ENCODE measurements around the gene MTHFD1L.

The MTHFD1L gene

DNA sequence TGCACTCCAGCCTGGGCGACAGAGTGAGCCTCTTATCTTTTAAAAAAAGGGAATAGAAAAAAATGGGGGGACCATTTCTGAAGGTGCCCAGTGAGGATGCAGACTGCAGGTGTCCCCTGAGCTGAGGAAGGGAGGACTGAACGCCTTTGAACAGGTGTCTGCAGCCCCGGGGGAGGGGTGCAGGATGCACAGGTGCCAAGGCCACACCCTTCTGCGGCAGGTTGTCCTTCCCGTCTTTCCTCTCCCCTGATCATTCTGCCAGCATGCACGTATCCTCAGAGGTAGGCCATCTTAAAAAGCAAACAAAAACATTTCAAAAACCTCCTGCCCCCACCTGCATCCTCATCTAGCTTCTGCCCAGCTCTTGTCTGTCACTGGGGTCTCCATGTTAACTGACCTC lies 101.3 kb downstream of the MTHFD1L start:
- Histone ChIP-seq H3K4me1 (no peaks in the 10 kb centered on the region), H3K36me3 (peaks cover 11% of the 10 kb centered on the region), H3K27me3 (no peaks in the 10 kb centered on the region), H3K9me3 (no peaks in the 10 kb centered on the region), H3K4me3 (ENCODE audit: low read depth, low read length) (no peak overlapping the region)
- no peak for DNase-seq
- TF ChIP-seq, protein P1, sequence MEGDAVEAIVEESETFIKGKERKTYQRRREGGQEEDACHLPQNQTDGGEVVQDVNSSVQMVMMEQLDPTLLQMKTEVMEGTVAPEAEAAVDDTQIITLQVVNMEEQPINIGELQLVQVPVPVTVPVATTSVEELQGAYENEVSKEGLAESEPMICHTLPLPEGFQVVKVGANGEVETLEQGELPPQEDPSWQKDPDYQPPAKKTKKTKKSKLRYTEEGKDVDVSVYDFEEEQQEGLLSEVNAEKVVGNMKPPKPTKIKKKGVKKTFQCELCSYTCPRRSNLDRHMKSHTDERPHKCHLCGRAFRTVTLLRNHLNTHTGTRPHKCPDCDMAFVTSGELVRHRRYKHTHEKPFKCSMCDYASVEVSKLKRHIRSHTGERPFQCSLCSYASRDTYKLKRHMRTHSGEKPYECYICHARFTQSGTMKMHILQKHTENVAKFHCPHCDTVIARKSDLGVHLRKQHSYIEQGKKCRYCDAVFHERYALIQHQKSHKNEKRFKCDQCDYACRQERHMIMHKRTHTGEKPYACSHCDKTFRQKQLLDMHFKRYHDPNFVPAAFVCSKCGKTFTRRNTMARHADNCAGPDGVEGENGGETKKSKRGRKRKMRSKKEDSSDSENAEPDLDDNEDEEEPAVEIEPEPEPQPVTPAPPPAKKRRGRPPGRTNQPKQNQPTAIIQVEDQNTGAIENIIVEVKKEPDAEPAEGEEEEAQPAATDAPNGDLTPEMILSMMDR (IDR thresholded peaks at IDR 0.05; ENCODE audit: low read depth, low read length) = no peak

DNA sequence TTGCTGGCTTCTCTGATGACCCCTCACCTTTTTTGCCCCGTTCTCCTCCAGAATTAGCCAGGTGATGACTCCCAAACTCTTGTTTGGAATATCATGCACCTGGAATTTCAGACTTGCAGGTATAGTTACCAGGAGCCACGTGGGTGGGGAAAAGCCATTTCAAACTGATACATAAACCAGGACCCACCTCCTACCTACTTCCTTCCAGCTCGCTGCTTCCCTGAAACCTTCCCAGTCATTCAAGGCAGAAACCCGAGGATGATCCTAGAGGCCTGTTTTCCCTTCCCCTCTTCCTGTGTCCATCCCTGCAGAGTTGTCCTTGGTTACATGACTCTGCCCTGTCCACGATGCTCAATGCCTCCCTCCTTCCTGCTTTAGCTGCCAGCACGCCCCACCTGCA lies 101.9 kb downstream of the MTHFD1L start:
- Histone ChIP-seq H3K36me3 (peaks cover 15% of the 10 kb centered on the region), H3K27me3 (no peaks in the 10 kb centered on the region), H3K4me1 (no peaks in the 10 kb centered on the region), H3K4me3 (ENCODE audit: low read depth, low read length) (no peak overlapping the region), H3K9me3 (no peaks in the 10 kb centered on the region)
- TF ChIP-seq, protein P1 (IDR thresholded peaks at IDR 0.05; ENCODE audit: low read depth, low read length) = no peak
- DNase-seq = no peak

DNA sequence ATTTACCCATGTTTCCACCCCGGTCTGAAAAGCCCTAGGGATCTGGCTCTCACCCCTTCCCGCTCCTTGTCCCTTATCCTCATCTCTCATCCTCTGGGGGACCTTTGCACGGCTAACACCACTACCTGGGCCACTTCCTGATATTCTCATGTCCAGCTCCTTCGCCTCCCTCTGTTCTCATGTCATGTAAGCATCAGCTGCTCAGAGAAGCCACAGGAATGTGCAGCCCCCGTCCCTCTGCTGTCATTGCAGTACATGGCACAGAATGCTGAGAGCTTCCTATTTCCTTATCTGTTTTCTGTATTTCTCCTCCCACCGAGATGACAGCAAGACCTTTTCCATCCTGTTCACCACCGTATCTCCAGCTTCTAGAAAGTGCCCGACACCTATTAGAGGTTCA lies 102.4 kb downstream of the MTHFD1L start:
- H3K4me3 ChIP-seq (ENCODE audit: low read depth, low read length) = no peak overlapping the region
- H3K9me3 ChIP-seq = no peaks in the 10 kb centered on the region
- TF ChIP-seq, protein P1 (IDR thresholded peaks at IDR 0.05; ENCODE audit: low read depth, low read length) = no peak
- H3K36me3 ChIP-seq = peaks cover 15% of the 10 kb centered on the region
- no peaks in the 10 kb centered on the region for H3K27me3 ChIP-seq
- H3K4me1 ChIP-seq = no peaks in the 10 kb centered on the region
- no peak for DNase-seq

DNA sequence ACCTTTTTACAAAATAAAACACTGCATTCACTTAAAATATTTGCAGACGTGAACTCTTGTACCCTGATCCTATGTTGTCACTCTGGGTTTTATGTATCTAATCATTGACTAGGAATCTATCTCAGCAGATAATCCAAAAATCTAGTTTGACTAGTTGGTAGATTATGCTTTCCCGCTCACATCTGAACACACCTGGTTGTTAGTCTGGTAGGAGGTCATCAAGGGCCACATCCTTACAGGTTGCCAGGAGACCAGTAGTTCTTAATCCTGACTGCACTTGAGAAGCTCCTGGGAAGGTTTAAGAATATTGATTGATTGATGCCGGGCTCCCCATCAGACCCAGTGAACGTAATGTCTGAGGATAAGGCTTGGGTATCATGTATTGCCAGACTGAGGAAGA lies 104.4 kb downstream of the MTHFD1L start:
- Histone ChIP-seq H3K27me3 (no peaks in the 10 kb centered on the region), H3K4me1 (no peaks in the 10 kb centered on the region), H3K36me3 (peaks cover 26% of the 10 kb centered on the region), H3K9me3 (no peaks in the 10 kb centered on the region), H3K4me3 (ENCODE audit: low read depth, low read length) (no peak overlapping the region)
- no peak for DNase-seq
- TF ChIP-seq, protein P1 (IDR thresholded peaks at IDR 0.05; ENCODE audit: low read depth, low read length) = no peak

DNA sequence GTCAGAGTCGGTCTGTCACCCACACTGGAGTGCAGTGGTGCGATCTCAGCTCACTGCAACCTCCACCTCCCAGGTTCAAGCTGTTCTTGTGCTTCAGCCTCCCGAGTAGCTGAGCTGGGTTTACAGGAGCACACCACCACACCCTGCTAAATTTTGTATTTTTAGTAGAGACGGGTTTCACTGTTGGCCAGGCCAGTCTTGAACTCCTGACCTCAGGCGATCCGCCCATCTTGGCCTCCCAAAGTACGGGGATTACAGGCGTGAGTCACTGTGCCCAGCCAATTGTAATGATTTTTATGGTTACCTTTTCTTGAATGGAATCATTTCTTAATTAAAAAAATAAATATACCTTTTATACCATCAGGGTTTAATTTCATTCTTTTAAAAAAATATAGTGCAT lies 105.7 kb downstream of the MTHFD1L start:
- H3K27me3 ChIP-seq = no peaks in the 10 kb centered on the region
- H3K4me3 ChIP-seq (ENCODE audit: low read depth, low read length) = no peak overlapping the region

DNA sequence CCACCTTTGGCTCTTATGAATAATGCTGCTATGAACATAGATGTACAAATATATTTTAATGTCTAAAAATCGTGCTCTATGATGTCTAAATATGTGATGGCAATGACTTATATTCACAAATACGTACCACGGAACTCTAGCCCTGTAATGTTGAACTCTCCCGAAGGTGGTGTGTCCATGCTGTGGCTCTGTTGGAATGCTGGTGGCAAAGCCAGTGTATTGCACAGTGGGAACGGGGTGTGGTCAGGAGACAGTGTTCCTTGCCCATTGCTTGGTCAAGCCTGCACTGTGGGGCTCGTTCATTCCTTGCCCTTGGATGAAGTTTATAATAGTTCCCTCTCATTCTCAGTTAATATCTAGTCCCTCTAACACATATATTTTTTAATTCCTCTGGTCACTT lies 109.6 kb downstream of the MTHFD1L start:
- H3K27me3 ChIP-seq = no peaks in the 10 kb centered on the region
- H3K4me3 ChIP-seq (ENCODE audit: low read depth, low read length) = no peak overlapping the region
- H3K9me3 ChIP-seq = no peaks in the 10 kb centered on the region
- DNase-seq = no peak
- H3K36me3 ChIP-seq = peaks cover 23% of the 10 kb centered on the region
- no peaks in the 10 kb centered on the region for H3K4me1 ChIP-seq
- TF ChIP-seq, protein P1 (IDR thresholded peaks at IDR 0.05; ENCODE audit: low read depth, low read length) = no peak

More for the DNA sequence above, 105.7 kb downstream of the MTHFD1L start:
- no peak for DNase-seq
- TF ChIP-seq, protein P1 (IDR thresholded peaks at IDR 0.05; ENCODE audit: low read depth, low read length) = no peak
- Histone ChIP-seq H3K36me3 (peaks cover 21% of the 10 kb centered on the region), H3K9me3 (no peaks in the 10 kb centered on the region), H3K4me1 (no peaks in the 10 kb centered on the region)
